Amygdala (tissue), 56 donors: ENCODE data around the gene TCF23.
"Not testable (repeated sequence)": the region's sequence is repeated elsewhere in the genome, so short reads cannot be mapped to it uniquely, and the experiment has no call there.

ENCODE experiments used
- DNase-seq, 56 donors: peaks; one replicate each; lab custom pipeline; 2025; lab: John Stamatoyannopoulos, UW

Gene TCF23

GRCh38 chr2:27148801-27149439 lies at the start of gene TCF23:
Gene TCF23 (plus strand): TSS chr2:27149004. CDS start chr2:27149134, 130 bp downstream.
- no peak for DNase-seq

- no peak for DNase-seq
Observed at GRCh38 chr2:27099334-27099955, 49.4 kb upstream of the TCF23 start.

- no peak for DNase-seq
Observed at GRCh38 chr2:27100036-27100435, 48.8 kb upstream of the TCF23 start.

DNA sequence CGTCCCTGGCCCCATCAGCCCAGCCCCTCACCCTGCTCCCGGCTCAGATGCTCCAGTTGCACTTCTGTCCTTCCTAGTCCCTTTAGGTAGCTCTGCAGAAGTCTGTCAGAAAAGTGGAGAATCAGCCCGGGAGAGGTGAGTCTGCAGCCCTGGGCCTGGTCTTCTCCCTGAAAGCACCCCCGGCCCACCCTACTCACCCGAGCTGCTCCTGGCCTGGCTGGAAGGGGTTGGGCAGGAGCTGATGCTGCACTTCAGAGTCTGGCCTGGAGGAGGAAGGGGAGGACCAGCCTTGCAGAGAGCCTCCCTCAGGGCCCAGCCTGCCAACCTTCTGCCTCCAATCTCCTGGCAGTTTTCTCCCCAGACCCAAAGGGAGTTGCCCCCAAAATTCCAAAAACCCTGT lies 46.5 kb upstream of the TCF23 start:
- DNase-seq = no peak

DNA sequence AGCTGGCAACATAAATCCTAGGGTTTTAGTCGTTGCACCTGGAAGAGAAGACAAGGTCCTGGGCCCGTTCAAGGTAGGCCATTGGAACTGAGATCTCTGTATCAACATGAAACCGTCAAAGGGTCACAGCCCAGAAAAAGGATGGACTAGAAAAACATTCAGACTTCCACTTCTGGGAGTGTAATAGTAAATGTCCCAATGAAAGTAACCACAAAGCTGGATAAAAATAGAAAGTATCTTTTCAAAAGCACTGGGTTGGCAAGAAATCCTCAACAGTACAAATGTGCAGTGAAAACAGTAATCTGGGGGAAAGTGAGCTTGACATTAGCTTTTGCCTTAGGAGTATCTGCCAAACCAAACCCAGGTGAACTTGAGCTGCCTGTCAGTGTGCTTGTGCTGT lies 42.8 kb upstream of the TCF23 start:
- DNase-seq = no peak

DNA sequence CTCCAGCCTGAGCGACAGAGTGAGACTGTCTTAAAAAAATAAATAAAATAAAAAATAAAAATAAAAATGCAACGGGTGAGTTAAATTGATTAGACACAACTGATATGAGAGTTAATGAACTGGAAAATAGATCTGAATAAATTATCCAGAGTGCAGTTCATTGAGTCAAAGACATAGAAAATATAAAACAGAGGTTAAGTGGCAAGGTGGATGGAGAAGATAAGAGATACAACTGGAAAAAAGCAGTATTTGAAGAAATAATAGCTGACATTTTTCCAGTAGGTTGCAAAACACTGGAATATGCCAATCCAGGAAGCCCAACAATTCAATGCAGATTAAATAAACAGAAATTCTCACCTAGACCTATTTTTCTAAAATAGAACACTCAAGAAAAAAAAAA lies 40.6 kb upstream of the TCF23 start:
- no peak for DNase-seq

DNA sequence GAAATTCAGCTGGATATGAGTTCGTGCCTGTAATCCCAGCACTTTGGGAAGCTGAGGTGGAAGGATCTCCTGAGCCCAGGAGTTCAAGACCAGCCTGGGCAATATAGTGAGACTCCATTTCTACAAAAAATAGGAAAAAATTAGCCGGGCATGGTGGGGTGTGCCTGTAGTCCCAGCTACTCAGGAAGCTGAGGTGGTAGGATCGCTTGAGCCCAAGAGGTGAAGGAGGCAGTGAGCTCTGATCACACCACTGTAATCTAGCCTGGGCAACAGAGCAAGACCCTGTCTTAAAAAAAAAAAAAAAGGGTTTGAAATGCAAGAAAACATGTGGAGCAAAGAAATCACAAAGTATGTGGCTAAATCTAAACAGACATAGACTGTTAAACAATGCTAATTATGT lies 39.7 kb upstream of the TCF23 start:
- DNase-seq = no peak

DNA sequence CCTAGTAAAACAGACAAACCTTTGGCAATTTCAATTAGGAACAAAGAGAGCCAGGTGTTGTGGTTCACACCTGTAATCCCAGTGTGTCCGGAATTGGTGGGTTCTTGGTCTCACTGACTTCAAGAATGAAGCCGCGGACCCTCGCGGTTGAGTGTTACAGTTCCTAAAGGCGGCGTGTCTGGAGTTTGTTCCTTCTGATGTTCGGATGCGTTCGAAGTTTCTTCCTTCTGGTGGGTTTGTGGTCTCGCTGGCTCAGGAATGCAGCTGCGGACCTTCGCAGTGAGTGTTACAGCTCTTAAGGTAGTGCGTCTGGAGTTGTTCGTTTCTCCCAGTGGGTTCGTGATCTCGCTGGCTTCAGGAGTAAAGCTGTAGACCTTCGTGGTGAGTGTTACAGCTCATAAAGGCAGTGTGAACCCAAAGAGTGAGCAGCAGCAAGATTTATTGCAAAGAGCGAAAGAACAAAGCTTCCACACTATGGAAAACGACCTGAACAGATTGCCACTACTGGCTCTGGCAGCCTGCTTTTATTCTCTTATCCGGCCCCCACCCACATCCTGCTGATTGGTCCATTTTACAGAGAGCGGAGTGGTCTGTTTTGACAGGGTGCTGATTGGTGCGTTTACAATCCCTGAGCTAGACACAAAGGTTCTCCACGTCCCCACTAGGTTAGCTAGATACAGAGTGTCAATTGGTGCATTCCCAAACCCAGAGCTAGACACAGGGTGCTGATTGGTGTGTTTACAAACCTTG lies 38.0 kb upstream of the TCF23 start:
- not testable (repeated sequence) for DNase-seq

DNA sequence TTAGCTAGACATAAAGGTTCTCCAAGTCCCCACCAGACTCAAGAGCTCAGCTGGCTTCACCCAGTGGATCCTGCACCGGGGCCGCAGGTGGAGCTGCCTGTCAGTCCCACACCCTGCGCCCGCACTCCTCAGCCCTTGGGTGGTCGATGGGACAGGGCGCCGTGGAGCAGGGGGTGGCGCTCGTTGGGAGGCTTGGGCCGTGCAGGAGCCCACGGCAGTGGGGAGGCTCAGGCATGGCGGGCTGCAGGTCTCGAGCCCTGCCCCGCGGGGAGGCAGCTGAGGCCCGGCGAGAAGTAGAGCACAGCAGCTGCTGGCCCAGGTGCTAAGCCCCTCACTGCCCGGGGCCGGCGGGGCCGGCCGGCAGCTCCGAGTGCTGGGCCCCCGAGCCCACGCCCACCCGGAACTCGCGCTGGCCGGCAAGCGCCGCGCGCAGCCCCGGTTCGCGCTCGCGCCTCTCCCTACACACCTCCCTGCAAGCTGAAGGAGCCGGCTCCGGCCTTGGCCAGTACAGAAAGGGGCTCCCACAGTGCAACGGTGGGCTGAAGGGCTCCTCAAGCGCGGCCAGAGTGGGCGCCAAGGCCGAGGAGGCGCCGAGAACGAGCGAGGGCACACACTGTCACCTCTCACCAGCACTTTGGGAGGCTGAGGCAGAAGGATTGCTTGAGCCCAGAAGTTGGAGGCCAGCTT lies 37.3 kb upstream of the TCF23 start:
- DNase-seq = not testable (repeated sequence)

- no peak for DNase-seq
Observed at GRCh38 chr2:27115519-27115918, 33.3 kb upstream of the TCF23 start.

DNA sequence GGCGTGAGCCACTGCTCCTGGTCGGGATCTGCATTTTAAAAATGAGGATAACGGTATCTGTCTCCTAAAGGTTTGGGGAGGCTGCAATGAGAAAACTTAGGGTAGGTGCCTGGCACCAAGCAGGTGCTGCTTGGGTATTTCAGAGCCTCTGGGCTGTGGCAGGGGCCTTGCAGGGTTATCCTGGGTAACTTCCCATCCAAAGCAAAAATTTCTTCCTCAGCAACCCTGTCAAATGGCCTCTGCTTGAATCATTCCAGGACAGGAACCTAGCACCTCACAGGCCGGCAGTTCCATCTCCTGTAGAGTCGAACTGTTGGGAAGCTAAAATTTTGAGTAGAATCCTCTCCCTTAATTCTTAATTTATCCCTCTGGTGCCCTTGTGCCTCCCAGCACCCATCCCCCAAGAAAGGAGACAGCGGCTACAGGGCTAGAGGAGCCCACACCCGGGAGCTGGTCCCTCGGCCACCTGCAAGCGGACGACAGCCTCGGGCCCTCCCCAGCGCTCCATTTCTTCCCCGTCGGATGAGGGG lies 30.7 kb upstream of the TCF23 start:
- no peak for DNase-seq

DNA sequence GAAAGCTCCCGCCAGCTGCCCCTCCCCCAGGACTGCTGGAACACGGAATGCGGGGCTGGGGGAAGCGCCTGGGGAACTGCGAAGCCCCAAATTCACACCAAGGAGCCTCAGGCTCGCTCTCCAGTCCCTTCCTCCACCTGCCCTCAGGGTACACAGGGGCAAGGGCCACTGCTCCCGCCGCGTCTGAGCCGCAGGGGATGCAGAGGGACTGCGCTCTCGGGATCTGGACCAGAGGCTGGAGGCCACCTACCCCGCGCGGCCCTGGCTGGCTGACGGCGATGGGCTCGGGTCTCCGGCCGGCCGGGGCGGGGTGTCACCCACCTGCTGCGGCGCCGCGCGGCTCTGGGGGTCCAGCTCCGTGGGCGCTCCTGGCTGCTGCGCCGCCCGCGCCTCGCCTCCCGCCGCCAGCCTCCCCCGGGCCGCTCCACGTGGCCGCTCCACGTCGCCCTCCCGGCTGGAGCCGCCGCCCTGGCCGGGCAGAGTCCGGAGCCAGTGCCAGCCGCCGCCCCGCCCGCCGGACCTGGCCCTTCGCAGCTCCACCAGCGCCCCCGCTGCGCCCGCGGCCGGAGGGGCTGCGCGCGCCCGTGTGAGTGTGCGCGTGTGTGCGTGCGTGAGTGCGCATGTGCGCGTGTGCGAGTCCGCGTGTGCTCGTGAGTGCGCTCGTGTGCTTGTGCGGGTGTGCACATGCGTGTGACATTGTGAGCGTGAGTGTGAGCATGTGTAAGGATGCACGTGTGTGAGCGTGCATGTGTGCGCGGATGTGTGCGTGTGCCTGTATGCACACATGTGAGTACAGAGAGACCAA lies 30.1 kb upstream of the TCF23 start, which contains the start of gene CGREF1:
Gene CGREF1, minus strand, starts transcription at position 604 of the 805 bp plus-strand sequence. CDS start 14,762 bp downstream, outside the sequence.
- peak in 8 of 56 donors; percentile 6 to 42 (median 15) for DNase-seq

DNA sequence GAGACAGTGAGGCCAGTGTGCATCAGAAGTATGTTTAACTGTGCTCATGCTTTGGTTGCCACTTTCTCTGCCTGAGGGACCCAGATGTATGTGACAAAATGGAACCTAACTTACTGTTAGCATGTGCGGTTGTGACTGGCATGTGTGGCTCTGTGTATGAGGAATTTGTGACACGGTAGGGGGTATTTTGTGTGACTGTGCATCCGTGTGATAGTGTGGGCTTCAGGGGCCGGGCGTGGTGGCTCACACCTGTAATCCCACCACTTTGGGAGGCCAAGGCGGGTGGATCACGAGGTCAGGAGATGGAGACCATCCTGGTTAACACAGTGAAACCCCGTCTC lies 29.5 kb upstream of the TCF23 start:
- DNase-seq = not testable (repeated sequence)

DNA sequence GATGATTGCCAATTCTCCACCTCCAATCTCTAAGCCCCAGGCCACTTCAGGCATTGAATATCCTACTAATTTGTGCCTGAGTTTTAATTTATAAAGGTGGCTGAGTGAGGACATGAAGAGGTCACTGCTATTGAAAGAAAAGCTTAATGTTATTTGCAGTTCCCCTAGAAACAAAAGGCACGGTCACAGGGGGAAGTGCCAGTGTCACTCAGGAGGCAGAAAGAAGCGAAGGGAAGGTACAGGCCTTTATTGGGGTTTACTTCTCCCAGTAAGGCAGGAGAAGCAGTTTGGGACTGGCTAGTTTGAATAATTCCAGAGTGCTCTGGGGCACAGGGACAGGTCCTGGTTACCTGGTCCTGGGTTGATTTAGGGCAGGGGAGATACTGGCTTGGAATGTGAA lies 26.9 kb upstream of the TCF23 start:
- no peak for DNase-seq

GRCh38 chr2:27122791-27123190 lies 26.0 kb upstream of the TCF23 start:
- DNase-seq = no peak

- DNase-seq = peak in 45 of 56 donors; percentile 6 to 81 (median 50)
Observed at GRCh38 chr2:27123302-27124150, 25.3 kb upstream of the TCF23 start, which contains the start of gene ABHD1. Gene ABHD1 (plus strand): TSS chr2:27123815. CDS start chr2:27123949, 134 bp downstream.

GRCh38 chr2:27125104-27125503 lies 23.7 kb upstream of the TCF23 start:
- DNase-seq = no peak

- no peak for DNase-seq
Observed at GRCh38 chr2:27126252-27126710, 22.5 kb upstream of the TCF23 start.
